Measurements from ENCODE around the gene PRSS1.

The PRSS1 gene

GRCh38 chr7:142799437-142799835 is 50.2 kb downstream of the PRSS1 start:
- H3K4me3 ChIP-seq (replicated peaks in 1 of 2; ENCODE audit: low read depth in 2 of 2, low read length in 2 of 2), result no peak overlapping the region
- DNase-seq (ENCODE audit: low read depth in 2 of 2), result no peak
- TF ChIP-seq CTCF (IDR thresholded peaks at IDR 0.05; ENCODE audit: low read depth, low read length), result no peak

GRCh38 chr7:142800088-142800487 is 50.8 kb downstream of the PRSS1 start:
- no peak for TF ChIP-seq CTCF (IDR thresholded peaks at IDR 0.05; ENCODE audit: low read depth, low read length)
- DNase-seq (ENCODE audit: low read depth in 2 of 2), result no peak
- H3K4me3 ChIP-seq (replicated peaks in 1 of 2; ENCODE audit: low read depth in 2 of 2, low read length in 2 of 2), result no peak overlapping the region

GRCh38 chr7:142800699-142801260 is 51.5 kb downstream of the PRSS1 start:
- H3K4me3 ChIP-seq (replicated peaks in 1 of 2; ENCODE audit: low read depth in 2 of 2, low read length in 2 of 2), result no peak overlapping the region
- no peak for TF ChIP-seq CTCF (IDR thresholded peaks at IDR 0.05; ENCODE audit: low read depth, low read length)
- DNase-seq (ENCODE audit: low read depth in 2 of 2), result no peak

GRCh38 chr7:142801601-142802295 is 52.5 kb downstream of the PRSS1 start:
- H3K4me3 ChIP-seq (replicated peaks in 1 of 2; ENCODE audit: low read depth in 2 of 2, low read length in 2 of 2), result no peak overlapping the region
- TF ChIP-seq CTCF (IDR thresholded peaks at IDR 0.05; ENCODE audit: low read depth, low read length), result no peak
- no peak for DNase-seq (ENCODE audit: low read depth in 2 of 2)

- DNase-seq (ENCODE audit: low read depth in 2 of 2), result no peak
- TF ChIP-seq CTCF (IDR thresholded peaks at IDR 0.05; ENCODE audit: low read depth, low read length), result no peak
- H3K4me3 ChIP-seq (replicated peaks in 1 of 2; ENCODE audit: low read depth in 2 of 2, low read length in 2 of 2), result no peak overlapping the region
Measured at GRCh38 chr7:142802301-142802700, 53.0 kb downstream of the PRSS1 start.
